HFFc6 (cell line): ENCODE data around the gene LIPE. TPM values are rescaled to one million over a fixed set of nuclear protein-coding genes. Genes with fewer than 3 reads are reported as not detected.

Experiments used
- DNase-seq: peaks from one replicate; pipeline ENCODE4 v3.0.0-alpha.2; 2018
- H3K27ac Mint-ChIP-seq: 2 replicates; pipeline ENCODE4 v1.8.0; 2020; ENCODE audit warnings: mild to moderate bottlenecking, mixed read lengths
- H3K27me3 Mint-ChIP-seq: 2 replicates; pipeline ENCODE4 v1.8.0; 2021; ENCODE audit warnings: mild to moderate bottlenecking, moderate library complexity, mixed read lengths; ENCODE audit not compliant: insufficient read depth
- H3K36me3 Mint-ChIP-seq: 2 replicates; pipeline ENCODE4 v1.8.0; 2021; ENCODE audit warnings: low read depth, mixed read lengths
- H3K4me1 Mint-ChIP-seq: 2 replicates; pipeline ENCODE4 v1.8.0; 2020; ENCODE audit warnings: low read depth, mixed read lengths
- H3K4me3 Mint-ChIP-seq: 2 replicates; pipeline ENCODE4 v1.8.0; 2020; ENCODE audit warnings: mild to moderate bottlenecking, moderate library complexity, mixed read lengths
- H3K9me3 Mint-ChIP-seq: 2 replicates; pipeline ENCODE4 v1.8.0; 2020; ENCODE audit warnings: mild to moderate bottlenecking, mixed read lengths
- total RNA-seq, 6 experiments: library from RNA; stranded (reverse); fragmentation: NEBNext Ultra II Directional; extraction: Animal tissue kit (Norgen Biotek cat#: 25700); gene quantifications; 2 replicates in 1 of 6; 3 replicates in 5 of 6; pipeline ENCODE4 v1.2.3, GENCODE V29; 2021
- TF ChIP-seq, protein P1 (sequence below): fragments of 200-600 bp; sonication (generic); IDR thresholded peaks from 2 replicates; pipeline ENCODE4 v1.5.0; 2021; ENCODE audit warnings: antibody characterized with exemption, mild to moderate bottlenecking

The LIPE gene
- total RNA-seq, 6 experiments from 2014 or later, result 4.7 to 9.2 (median 7.1) TPM

DNA sequence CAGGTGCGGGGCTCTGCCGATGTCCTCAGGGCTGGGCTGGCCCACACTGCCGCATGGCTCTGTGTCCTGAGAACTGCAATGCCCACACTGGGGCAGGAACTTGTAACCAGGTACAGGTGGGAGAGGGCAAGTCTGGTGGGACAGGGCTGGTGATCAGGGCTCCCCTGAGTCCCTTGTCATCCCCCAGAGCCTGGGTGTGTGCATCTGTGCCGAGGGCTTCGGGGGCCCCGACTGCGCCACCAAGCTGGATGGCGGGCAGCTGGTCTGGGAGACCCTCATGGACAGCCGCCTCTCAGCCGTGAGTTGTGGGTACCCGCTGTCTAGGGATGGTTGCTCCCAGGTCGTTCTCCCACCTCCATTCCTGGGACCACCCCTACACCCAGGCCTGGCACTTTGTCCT lies 71.3 kb downstream of the LIPE start:
- TF ChIP-seq, protein P1, sequence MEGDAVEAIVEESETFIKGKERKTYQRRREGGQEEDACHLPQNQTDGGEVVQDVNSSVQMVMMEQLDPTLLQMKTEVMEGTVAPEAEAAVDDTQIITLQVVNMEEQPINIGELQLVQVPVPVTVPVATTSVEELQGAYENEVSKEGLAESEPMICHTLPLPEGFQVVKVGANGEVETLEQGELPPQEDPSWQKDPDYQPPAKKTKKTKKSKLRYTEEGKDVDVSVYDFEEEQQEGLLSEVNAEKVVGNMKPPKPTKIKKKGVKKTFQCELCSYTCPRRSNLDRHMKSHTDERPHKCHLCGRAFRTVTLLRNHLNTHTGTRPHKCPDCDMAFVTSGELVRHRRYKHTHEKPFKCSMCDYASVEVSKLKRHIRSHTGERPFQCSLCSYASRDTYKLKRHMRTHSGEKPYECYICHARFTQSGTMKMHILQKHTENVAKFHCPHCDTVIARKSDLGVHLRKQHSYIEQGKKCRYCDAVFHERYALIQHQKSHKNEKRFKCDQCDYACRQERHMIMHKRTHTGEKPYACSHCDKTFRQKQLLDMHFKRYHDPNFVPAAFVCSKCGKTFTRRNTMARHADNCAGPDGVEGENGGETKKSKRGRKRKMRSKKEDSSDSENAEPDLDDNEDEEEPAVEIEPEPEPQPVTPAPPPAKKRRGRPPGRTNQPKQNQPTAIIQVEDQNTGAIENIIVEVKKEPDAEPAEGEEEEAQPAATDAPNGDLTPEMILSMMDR, result no peak
- H3K36me3 Mint-ChIP-seq, result no peaks in the 10 kb centered on the region
- no peak overlapping the region for H3K27ac Mint-ChIP-seq
- no peaks in the 10 kb centered on the region for H3K9me3 Mint-ChIP-seq
- no peak overlapping the region for H3K4me3 Mint-ChIP-seq
- DNase-seq, result no peak
- no peaks in the 10 kb centered on the region for H3K4me1 Mint-ChIP-seq
- H3K27me3 Mint-ChIP-seq, result peaks cover 1% of the 10 kb centered on the region

DNA sequence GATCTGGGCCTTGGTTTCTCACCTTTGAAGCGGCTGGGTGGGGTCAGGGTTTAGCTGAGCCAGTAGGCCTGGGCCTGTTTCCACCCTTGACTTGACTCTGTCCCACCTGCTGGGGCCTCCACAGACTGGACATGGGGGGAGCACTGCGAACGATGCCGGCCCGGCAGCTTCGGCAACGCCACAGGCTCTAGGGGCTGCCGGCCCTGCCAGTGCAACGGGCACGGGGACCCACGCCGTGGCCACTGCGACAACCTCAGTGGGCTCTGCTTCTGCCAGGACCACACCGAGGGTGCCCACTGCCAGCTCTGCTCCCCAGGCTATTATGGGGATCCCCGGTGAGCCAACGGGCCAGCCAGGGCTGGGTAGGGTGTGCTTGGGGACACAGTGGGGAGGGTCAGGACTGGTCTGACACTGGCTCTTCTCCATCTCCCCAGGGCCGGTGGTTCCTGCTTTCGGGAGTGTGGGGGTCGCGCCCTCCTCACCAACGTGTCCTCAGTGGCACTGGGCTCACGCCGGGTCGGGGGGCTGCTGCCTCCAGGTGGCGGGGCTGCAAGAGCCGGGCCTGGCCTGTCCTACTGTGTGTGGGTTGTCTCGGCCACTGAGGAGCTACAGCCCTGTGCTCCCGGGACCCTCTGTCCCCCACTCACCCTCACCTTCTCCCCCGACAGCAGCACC lies 73.7 kb downstream of the LIPE start:
- DNase-seq, result no peak
- H3K4me3 Mint-ChIP-seq, result no peak overlapping the region
- H3K27ac Mint-ChIP-seq, result no peak overlapping the region
- no peaks in the 10 kb centered on the region for H3K4me1 Mint-ChIP-seq
- no peaks in the 10 kb centered on the region for H3K9me3 Mint-ChIP-seq
- TF ChIP-seq, protein P1, result no peak
- peaks cover under 1% of the 10 kb centered on the region for H3K27me3 Mint-ChIP-seq
- no peaks in the 10 kb centered on the region for H3K36me3 Mint-ChIP-seq

DNA sequence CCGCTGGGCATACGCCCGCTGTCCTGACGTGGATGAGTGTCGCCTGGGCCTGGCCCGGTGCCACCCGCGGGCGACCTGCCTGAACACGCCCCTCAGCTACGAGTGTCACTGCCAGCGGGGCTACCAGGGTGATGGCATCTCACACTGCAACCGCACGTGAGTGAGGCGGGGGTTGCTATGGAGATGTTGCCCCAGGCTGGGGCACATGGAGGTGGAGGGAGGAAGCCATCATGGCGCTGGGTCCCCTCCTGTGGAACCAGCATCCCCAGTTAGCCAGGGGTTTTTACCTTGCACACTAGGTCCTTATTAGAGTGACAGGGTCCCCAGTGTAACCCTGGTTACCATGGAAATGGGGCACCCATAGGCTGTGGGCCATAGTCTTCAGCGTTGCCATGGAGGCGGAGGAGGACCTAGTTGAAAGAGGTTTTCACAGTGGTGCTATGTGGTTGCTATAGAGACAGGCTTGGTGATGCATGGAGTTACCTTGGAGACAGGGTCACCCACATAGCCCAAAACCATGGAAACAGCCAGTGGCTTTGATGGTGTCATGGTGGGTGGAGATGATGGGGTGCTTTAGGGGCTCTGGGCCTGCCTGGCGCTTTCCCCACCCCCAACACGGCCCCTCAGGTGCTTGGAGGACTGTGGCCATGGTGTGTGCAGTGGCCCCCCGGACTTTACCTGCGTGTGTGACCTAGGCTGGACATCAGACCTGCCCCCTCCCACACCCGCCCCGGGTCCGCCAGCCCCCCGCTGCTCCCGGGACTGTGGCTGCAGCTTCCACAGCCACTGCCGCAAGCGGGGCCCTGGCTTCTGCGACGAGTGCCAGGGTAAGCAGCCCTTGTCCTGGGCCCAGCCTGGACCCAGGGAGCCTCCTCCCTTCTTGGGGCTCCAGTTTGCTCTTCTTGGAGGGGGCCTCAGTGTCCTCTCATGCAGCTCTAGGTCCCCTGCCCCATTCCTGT lies 74.6 kb downstream of the LIPE start:
- H3K4me3 Mint-ChIP-seq, result no peak overlapping the region

More for the DNA sequence above, 74.6 kb downstream of the LIPE start:
- TF ChIP-seq, protein P1, result no peak
- H3K27ac Mint-ChIP-seq, result no peak overlapping the region
- no peaks in the 10 kb centered on the region; the same call in 1 of the 2 replicates for H3K27me3 Mint-ChIP-seq
- H3K9me3 Mint-ChIP-seq, result no peaks in the 10 kb centered on the region
- no peaks in the 10 kb centered on the region for H3K36me3 Mint-ChIP-seq
- peak; percentile 45 for DNase-seq
- no peaks in the 10 kb centered on the region for H3K4me1 Mint-ChIP-seq

Other genes starting within 250 kb of the LIPE start
- gene DEDD2, start 209.7 kb downstream of the LIPE start, total RNA-seq, result 10 to 100 TPM; 19.2 to 24.9 (median 20.2) TPM
- 10 to 100 TPM; 14.0 to 18.2 (median 16.1) TPM for gene ZNF526, start 207.1 kb downstream of the LIPE start, total RNA-seq
- gene GSK3A, start 184.8 kb downstream of the LIPE start, total RNA-seq, result 10 to 100 TPM; 36.3 to 45.5 (median 43.1) TPM
- gene ERF, start 172.3 kb downstream of the LIPE start, total RNA-seq, result 10 to 100 TPM; 74.7 to 87.8 (median 78.8) TPM
- gene CIC, start 158.1 kb downstream of the LIPE start, total RNA-seq, result 10 to 100 TPM; 67.6 to 75.4 (median 73.7) TPM
- 1 to 10 TPM in 1 of 6 experiments, under 1 TPM in 5; 0.67 to 2.0 (median 0.86) TPM for gene PRR19, start 125.3 kb downstream of the LIPE start, total RNA-seq
- gene PAFAH1B3, start 124.8 kb downstream of the LIPE start, total RNA-seq, result 10 to 100 TPM; 32.3 to 43.5 (median 40.7) TPM
- under 1 TPM; 0.12 to 0.47 (median 0.34) TPM for gene TMEM145, start 114.1 kb downstream of the LIPE start, total RNA-seq
- gene MEGF8, start 101.8 kb downstream of the LIPE start, total RNA-seq, result 10 to 100 TPM; 17.7 to 23.6 (median 18.8) TPM
- under 1 TPM; 0.48 to 0.80 (median 0.68) TPM for gene CNFN, start 37.1 kb downstream of the LIPE start, total RNA-seq
- not detected for gene CXCL17, start 15.6 kb upstream of the LIPE start, total RNA-seq
- not detected for gene CEACAM1, start 101.1 kb upstream of the LIPE start, total RNA-seq
- gene CEACAM8, start 167.5 kb upstream of the LIPE start, total RNA-seq, result not detected